Measurements from ENCODE around the gene TTC33. TPM values are rescaled to one million over a fixed set of nuclear protein-coding genes. Genes with fewer than 3 reads are reported as not detected.
A peak's percentile ranks its signal among the peaks of the same experiment; 100 is the strongest.

Gene TTC33
- total and polyA plus RNA-seq, 9 donors, result 13.4 to 23.1 (median 17.7) TPM

GRCh38 chr5:40677456-40677855, 78.3 kb downstream of the TTC33 start:
- Histone ChIP-seq H3K9me3 (replicated peaks; ENCODE audit: control insufficient read depth, low read depth, low read length) (no peaks in the 10 kb centered on the region), H3K4me1 (ENCODE audit: control insufficient read depth, insufficient read depth, low read length) (peaks cover 32% of the 10 kb centered on the region), H3K4me3 (ENCODE audit: low read length) (no peak overlapping the region), H3K36me3 (ENCODE audit: control insufficient read depth, insufficient read depth, low read length) (no peaks in the 10 kb centered on the region), H3K27me3 (ENCODE audit: control insufficient read depth, insufficient read depth, low read length) (peaks cover 24% of the 10 kb centered on the region), H3K27ac (ENCODE audit: low read length) (peak overlapping the region; percentile 6)
- WGBS (ENCODE audit: insufficient coverage), result no CpG with 5 or more reads among the region's 2 CpGs
- DNase-seq, result no peak

DNA sequence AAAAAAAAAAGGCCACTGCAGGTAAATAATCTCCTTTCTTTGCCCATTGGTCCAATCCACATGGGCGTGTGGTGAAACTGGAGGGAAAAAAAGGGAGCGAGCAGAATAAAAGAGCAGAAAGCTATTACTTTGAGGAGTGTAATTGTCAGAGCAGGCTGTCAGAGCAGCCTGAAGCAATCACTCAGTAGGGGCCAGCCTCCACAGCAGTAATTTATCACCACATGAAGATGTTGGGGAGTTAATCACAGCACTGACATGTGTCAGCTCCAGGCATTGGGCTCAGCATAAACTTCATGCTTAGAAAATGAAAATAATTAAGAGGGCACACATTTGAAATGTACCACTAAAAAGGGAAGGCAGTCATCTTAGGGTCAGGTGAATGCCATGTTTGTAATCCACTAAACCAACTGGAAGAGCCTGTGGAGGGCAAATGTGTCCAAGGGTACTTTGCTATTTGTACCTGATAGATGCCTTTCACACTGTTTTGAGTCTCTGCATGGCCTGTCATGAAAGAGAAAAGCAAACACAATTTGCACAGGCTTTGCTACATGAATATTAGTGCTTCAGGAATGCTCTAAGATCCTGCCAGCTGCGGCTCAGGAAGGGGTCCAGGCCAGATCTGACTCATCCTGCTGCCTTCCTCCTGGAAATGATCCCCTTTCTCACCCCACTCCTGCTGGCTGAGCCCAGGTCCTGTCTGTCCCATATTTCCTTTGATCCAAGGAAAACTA, 79.0 kb downstream of the TTC33 start:
- Histone ChIP-seq H3K36me3 (ENCODE audit: control insufficient read depth, insufficient read depth, low read length) (no peaks in the 10 kb centered on the region), H3K4me3 (ENCODE audit: low read length) (no peak overlapping the region), H3K27ac (ENCODE audit: low read length) (peak overlapping the region; percentile 6), H3K4me1 (ENCODE audit: control insufficient read depth, insufficient read depth, low read length) (peaks cover 26% of the 10 kb centered on the region), H3K27me3 (ENCODE audit: control insufficient read depth, insufficient read depth, low read length) (peaks cover 20% of the 10 kb centered on the region), H3K9me3 (replicated peaks; ENCODE audit: control insufficient read depth, low read depth, low read length) (no peaks in the 10 kb centered on the region)
- peak; percentile 73 for DNase-seq
- 17% methylated on average over 1 of the region's 3 CpGs for WGBS (ENCODE audit: insufficient coverage)

GRCh38 chr5:40675396-40676133, 80.2 kb downstream of the TTC33 start:
- H3K27ac ChIP-seq (ENCODE audit: low read length), result no peak overlapping the region
- H3K36me3 ChIP-seq (ENCODE audit: control insufficient read depth, insufficient read depth, low read length), result no peaks in the 10 kb centered on the region
- no peak overlapping the region for H3K4me3 ChIP-seq (ENCODE audit: low read length)
- WGBS (ENCODE audit: insufficient coverage), result 100% methylated on average over 1 of the region's 7 CpGs
- no peak for DNase-seq
- H3K9me3 ChIP-seq (replicated peaks; ENCODE audit: control insufficient read depth, low read depth, low read length), result no peaks in the 10 kb centered on the region
- H3K27me3 ChIP-seq (ENCODE audit: control insufficient read depth, insufficient read depth, low read length), result peaks cover 9% of the 10 kb centered on the region
- H3K4me1 ChIP-seq (ENCODE audit: control insufficient read depth, insufficient read depth, low read length), result peaks cover 16% of the 10 kb centered on the region

- no peak for DNase-seq
- Histone ChIP-seq H3K27ac (ENCODE audit: low read length) (no peak overlapping the region), H3K9me3 (replicated peaks; ENCODE audit: control insufficient read depth, low read depth, low read length) (no peaks in the 10 kb centered on the region), H3K4me3 (ENCODE audit: low read length) (no peak overlapping the region), H3K27me3 (ENCODE audit: control insufficient read depth, insufficient read depth, low read length) (peaks cover 3% of the 10 kb centered on the region), H3K36me3 (ENCODE audit: control insufficient read depth, insufficient read depth, low read length) (no peaks in the 10 kb centered on the region), H3K4me1 (ENCODE audit: control insufficient read depth, insufficient read depth, low read length) (peaks cover 10% of the 10 kb centered on the region)
- 80% methylated on average over 1 of the region's 6 CpGs for WGBS (ENCODE audit: insufficient coverage)
Measured at GRCh38 chr5:40674661-40675235, 81.0 kb downstream of the TTC33 start.

- Histone ChIP-seq H3K27ac (ENCODE audit: low read length) (no peak overlapping the region), H3K27me3 (ENCODE audit: control insufficient read depth, insufficient read depth, low read length) (no peaks in the 10 kb centered on the region), H3K4me3 (ENCODE audit: low read length) (no peak overlapping the region), H3K4me1 (ENCODE audit: control insufficient read depth, insufficient read depth, low read length) (peaks cover 8% of the 10 kb centered on the region), H3K9me3 (replicated peaks; ENCODE audit: control insufficient read depth, low read depth, low read length) (no peaks in the 10 kb centered on the region), H3K36me3 (ENCODE audit: control insufficient read depth, insufficient read depth, low read length) (no peaks in the 10 kb centered on the region)
- peak; percentile 53 for DNase-seq
- 80% methylated on average over 1 of the region's 4 CpGs for WGBS (ENCODE audit: insufficient coverage)
Measured at GRCh38 chr5:40672425-40672824, 83.3 kb downstream of the TTC33 start.

- no peaks in the 10 kb centered on the region for H3K9me3 ChIP-seq (replicated peaks; ENCODE audit: control insufficient read depth, low read depth, low read length)
- no peaks in the 10 kb centered on the region for H3K36me3 ChIP-seq (ENCODE audit: control insufficient read depth, insufficient read depth, low read length)
- H3K27ac ChIP-seq (ENCODE audit: low read length), result no peak overlapping the region
- DNase-seq, result no peak
- no CpG with 5 or more reads among the region's 6 CpGs for WGBS (ENCODE audit: insufficient coverage)
- H3K4me3 ChIP-seq (ENCODE audit: low read length), result no peak overlapping the region
- H3K27me3 ChIP-seq (ENCODE audit: control insufficient read depth, insufficient read depth, low read length), result no peaks in the 10 kb centered on the region
- no peaks in the 10 kb centered on the region for H3K4me1 ChIP-seq (ENCODE audit: control insufficient read depth, insufficient read depth, low read length)
Measured at GRCh38 chr5:40669606-40670390, 86.0 kb downstream of the TTC33 start.

- no peak overlapping the region for H3K4me3 ChIP-seq (ENCODE audit: low read length)
- H3K27ac ChIP-seq (ENCODE audit: low read length), result no peak overlapping the region
- no peaks in the 10 kb centered on the region for H3K9me3 ChIP-seq (replicated peaks; ENCODE audit: control insufficient read depth, low read depth, low read length)
- no peaks in the 10 kb centered on the region for H3K36me3 ChIP-seq (ENCODE audit: control insufficient read depth, insufficient read depth, low read length)
- no peak for DNase-seq
- H3K27me3 ChIP-seq (ENCODE audit: control insufficient read depth, insufficient read depth, low read length), result no peaks in the 10 kb centered on the region
- no peaks in the 10 kb centered on the region for H3K4me1 ChIP-seq (ENCODE audit: control insufficient read depth, insufficient read depth, low read length)
Measured at GRCh38 chr5:40667161-40667663, 88.5 kb downstream of the TTC33 start.

DNA sequence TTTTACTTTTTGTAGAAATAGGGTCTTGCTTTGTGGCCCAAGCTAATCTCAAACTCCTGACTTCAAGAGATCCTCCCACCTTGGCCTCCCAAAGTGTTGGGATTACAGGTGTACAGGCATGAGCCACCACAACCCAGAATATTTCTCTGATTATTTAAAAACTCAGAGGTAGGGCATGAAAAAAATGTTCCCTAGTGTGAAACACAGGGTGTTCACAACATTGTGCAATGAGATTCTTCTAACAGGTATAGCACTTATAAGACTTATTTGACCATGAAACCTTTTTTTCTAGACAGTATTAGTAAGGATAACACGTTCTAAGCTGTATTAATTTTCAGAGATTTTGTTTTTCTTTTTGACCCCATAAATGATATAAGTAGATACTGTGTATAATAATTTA, 89.1 kb downstream of the TTC33 start:
- Histone ChIP-seq H3K36me3 (ENCODE audit: control insufficient read depth, insufficient read depth, low read length) (no peaks in the 10 kb centered on the region), H3K4me3 (ENCODE audit: low read length) (no peak overlapping the region), H3K9me3 (replicated peaks; ENCODE audit: control insufficient read depth, low read depth, low read length) (no peaks in the 10 kb centered on the region), H3K4me1 (ENCODE audit: control insufficient read depth, insufficient read depth, low read length) (no peaks in the 10 kb centered on the region), H3K27me3 (ENCODE audit: control insufficient read depth, insufficient read depth, low read length) (no peaks in the 10 kb centered on the region), H3K27ac (ENCODE audit: low read length) (no peak overlapping the region)
- DNase-seq, result no peak
- WGBS (ENCODE audit: insufficient coverage), result no CpG with 5 or more reads among the region's 1 CpG

- no peak overlapping the region for H3K4me3 ChIP-seq (ENCODE audit: low read length)
- 83% methylated on average over 2 of the region's 3 CpGs for WGBS (ENCODE audit: insufficient coverage)
- DNase-seq, result no peak
Measured at GRCh38 chr5:40665635-40666298, 90.0 kb downstream of the TTC33 start.

More at GRCh38 chr5:40665635-40666298, 90.0 kb downstream of the TTC33 start:
- H3K9me3 ChIP-seq (replicated peaks; ENCODE audit: control insufficient read depth, low read depth, low read length), result no peaks in the 10 kb centered on the region
- H3K27me3 ChIP-seq (ENCODE audit: control insufficient read depth, insufficient read depth, low read length), result no peaks in the 10 kb centered on the region
- no peak overlapping the region for H3K27ac ChIP-seq (ENCODE audit: low read length)
- H3K4me1 ChIP-seq (ENCODE audit: control insufficient read depth, insufficient read depth, low read length), result no peaks in the 10 kb centered on the region
- no peaks in the 10 kb centered on the region for H3K36me3 ChIP-seq (ENCODE audit: control insufficient read depth, insufficient read depth, low read length)
